ENCODE results near the gene WBP2NL.

Gene WBP2NL

GRCh38 chr22:41989246-41989645 lies 9.3 kb upstream of the WBP2NL start:
- TF ChIP-seq FOXM1 (IDR thresholded peaks at IDR 0.05; ENCODE audit: borderline replicate concordance) (no peak), ELF4 (IDR thresholded peaks at IDR 0.05) (no peak), PKNOX1 (IDR thresholded peaks at IDR 0.05) (no peak), CTBP1 (IDR thresholded peaks at IDR 0.05; ENCODE audit: borderline replicate concordance) (no peak), ARNT (IDR thresholded peaks at IDR 0.05) (no peak), SUZ12 (IDR thresholded peaks at IDR 0.05) (no peak), LEF1 (IDR thresholded peaks at IDR 0.05; ENCODE audit: borderline replicate concordance) (no peak), SP1 (IDR thresholded peaks at IDR 0.05) (no peak), FOXA1 (IDR thresholded peaks at IDR 0.05) (no peak), ZNF384 (IDR thresholded peaks at IDR 0.05) (no peak), HDGF (IDR thresholded peaks at IDR 0.05; ENCODE audit: borderline replicate concordance) (no peak), BHLHE40 (IDR thresholded peaks at IDR 0.05; ENCODE audit: borderline replicate concordance) (no peak), TARDBP (IDR thresholded peaks at IDR 0.05) (no peak)
- DNase-seq (ENCODE audit: extremely low spot score), result no peak
- ChIA-PET CTCF (no interaction called here), POLR2A (no interaction called here)

- ChIA-PET CTCF (interaction anchor here (0.6 kb wide), 1 partner anchor 26 kb away, joined by 3 read pairs; no protein-coding TSS in a partner anchor), POLR2A (no interaction called here)
- TF ChIP-seq BHLHE40 (IDR thresholded peaks at IDR 0.05; ENCODE audit: borderline replicate concordance) (no peak), ELF4 (IDR thresholded peaks at IDR 0.05) (no peak), TARDBP (IDR thresholded peaks at IDR 0.05) (no peak), LEF1 (IDR thresholded peaks at IDR 0.05; ENCODE audit: borderline replicate concordance) (no peak), SP1 (IDR thresholded peaks at IDR 0.05) (no peak), FOXK2 (IDR thresholded peaks at IDR 0.05) (no peak), NFRKB (IDR thresholded peaks at IDR 0.05) (no peak), PKNOX1 (IDR thresholded peaks at IDR 0.05) (no peak), CTBP1 (IDR thresholded peaks at IDR 0.05; ENCODE audit: borderline replicate concordance) (no peak), HDGF (IDR thresholded peaks at IDR 0.05; ENCODE audit: borderline replicate concordance) (no peak), SUZ12 (IDR thresholded peaks at IDR 0.05) (no peak), ZNF384 (IDR thresholded peaks at IDR 0.05) (no peak), FOXA1 (IDR thresholded peaks at IDR 0.05) (no peak), L3MBTL2 (conservative IDR thresholded peaks at IDR 0.05) (no peak), FOXM1 (IDR thresholded peaks at IDR 0.05; ENCODE audit: borderline replicate concordance) (no peak), ARNT (IDR thresholded peaks at IDR 0.05) (no peak)
- no peak for DNase-seq (ENCODE audit: extremely low spot score)
Measured at GRCh38 chr22:41991111-41991510, 7.5 kb upstream of the WBP2NL start.

- ChIA-PET POLR2A (no interaction called here), CTCF (no interaction called here)
- DNase-seq (ENCODE audit: extremely low spot score), result no peak
- no peak for TF ChIP-seq SUZ12 (IDR thresholded peaks at IDR 0.05)
- no peak for TF ChIP-seq FOXK2 (IDR thresholded peaks at IDR 0.05)
- TF ChIP-seq PKNOX1 (IDR thresholded peaks at IDR 0.05), result no peak
- TF ChIP-seq FOXA1 (IDR thresholded peaks at IDR 0.05), result no peak
- TF ChIP-seq ARNT (IDR thresholded peaks at IDR 0.05), result no peak
- TF ChIP-seq ZNF384 (IDR thresholded peaks at IDR 0.05), result no peak
- no peak for TF ChIP-seq HDGF (IDR thresholded peaks at IDR 0.05; ENCODE audit: borderline replicate concordance)
- TF ChIP-seq SP1 (IDR thresholded peaks at IDR 0.05), result no peak
- TF ChIP-seq CTBP1 (IDR thresholded peaks at IDR 0.05; ENCODE audit: borderline replicate concordance), result no peak
- no peak for TF ChIP-seq L3MBTL2 (conservative IDR thresholded peaks at IDR 0.05)
- TF ChIP-seq NFRKB (IDR thresholded peaks at IDR 0.05), result no peak
- no peak for TF ChIP-seq BHLHE40 (IDR thresholded peaks at IDR 0.05; ENCODE audit: borderline replicate concordance)
Measured at GRCh38 chr22:41992496-41992895, 6.1 kb upstream of the WBP2NL start.

- POLR2A ChIA-PET, result interaction anchor here (1.6 kb wide), 1 partner anchor 85 kb away, joined by 4 read pairs; no protein-coding TSS in a partner anchor
- no peak for DNase-seq (ENCODE audit: extremely low spot score)
- CTCF ChIA-PET, result no interaction called here
- TF ChIP-seq FOXK2 (IDR thresholded peaks at IDR 0.05) (no peak), FOXA1 (IDR thresholded peaks at IDR 0.05) (no peak), ELF4 (IDR thresholded peaks at IDR 0.05) (no peak), CTBP1 (IDR thresholded peaks at IDR 0.05; ENCODE audit: borderline replicate concordance) (no peak), FOXM1 (IDR thresholded peaks at IDR 0.05; ENCODE audit: borderline replicate concordance) (no peak), SP1 (IDR thresholded peaks at IDR 0.05) (no peak), BHLHE40 (IDR thresholded peaks at IDR 0.05; ENCODE audit: borderline replicate concordance) (no peak), L3MBTL2 (conservative IDR thresholded peaks at IDR 0.05) (no peak), TARDBP (IDR thresholded peaks at IDR 0.05) (no peak), NFRKB (IDR thresholded peaks at IDR 0.05) (no peak), LEF1 (IDR thresholded peaks at IDR 0.05; ENCODE audit: borderline replicate concordance) (no peak), ZNF384 (IDR thresholded peaks at IDR 0.05) (no peak), HDGF (IDR thresholded peaks at IDR 0.05; ENCODE audit: borderline replicate concordance) (no peak), PKNOX1 (IDR thresholded peaks at IDR 0.05) (no peak), SUZ12 (IDR thresholded peaks at IDR 0.05) (no peak), ARNT (IDR thresholded peaks at IDR 0.05) (no peak)
Measured at GRCh38 chr22:41995211-41995610, 3.4 kb upstream of the WBP2NL start.

GRCh38 chr22:41996826-41997225 lies 1.8 kb upstream of the WBP2NL start:
- ChIA-PET CTCF (no interaction called here), POLR2A (no interaction called here)
- no peak for DNase-seq (ENCODE audit: extremely low spot score)
- no peak for TF ChIP-seq FOXK2 (IDR thresholded peaks at IDR 0.05)
- TF ChIP-seq HDGF (IDR thresholded peaks at IDR 0.05; ENCODE audit: borderline replicate concordance), result no peak
- TF ChIP-seq ARNT (IDR thresholded peaks at IDR 0.05), result no peak
- TF ChIP-seq L3MBTL2 (conservative IDR thresholded peaks at IDR 0.05), result no peak
- no peak for TF ChIP-seq ELF4 (IDR thresholded peaks at IDR 0.05)
- no peak for TF ChIP-seq PKNOX1 (IDR thresholded peaks at IDR 0.05)
- TF ChIP-seq BHLHE40 (IDR thresholded peaks at IDR 0.05; ENCODE audit: borderline replicate concordance), result no peak
